B cell (primary cell): ENCODE measurements around the gene CDC14A. TPM values are rescaled to one million over a fixed set of nuclear protein-coding genes. Genes with fewer than 3 reads are reported as not detected.

Source experiments
- ATAC-seq: fragments of 200-7000 bp; cut with Tn5 transposase; one replicate; pipeline ENCODE4 v1.10.0; 2021; ENCODE audit warnings: low read depth, mild to moderate bottlenecking, moderate number of reproducible peaks, moderate library complexity
- CTCF ChIA-PET: fragments of 350-600 bp; sonication (Branson Sonifier 250); formaldehyde crosslinking; loops from one replicate; lab custom pipeline; 2021; ENCODE audit warnings: antibody characterized with exemption, inconsistent platforms; lab: Charles Lee
- POLR2A ChIA-PET: fragments of 350-600 bp; sonication (Branson Sonifier 250); formaldehyde crosslinking; loops from one replicate; lab custom pipeline; 2021; ENCODE audit warnings: antibody characterized with exemption; lab: Charles Lee
- DNase-seq: peaks from one replicate; pipeline ENCODE4 v3.0.0; 2013
- H2AFZ ChIP-seq: 2 replicates; pipeline ENCODE4 v1.6.1; 2012; ENCODE audit warnings: mild to moderate bottlenecking, low read depth, low read length; ENCODE audit not compliant: insufficient read depth, poor library complexity, severe bottlenecking
- H3K27ac ChIP-seq, 2 donors: 1 replicate in 1 of 2; 2 replicates in 1 of 2; pipeline ENCODE4 v1.5.1; 2012 to 2013; ENCODE audit warnings: low read length in 2 of 2, mild to moderate bottlenecking in 2 of 2, moderate library complexity in 1 of 2
- H3K27me3 ChIP-seq, 4 experiments: fragments of 200-600 bp in 1 of 4; sonication (generic) in 1 of 4; replicated peaks in 1 of 4; 1 replicate in 2 of 4; 2 replicates in 2 of 4; pipeline versions ENCODE4 v1.6.1 to v1.7.0; 2013 to 2016; ENCODE audit warnings: low read length in 3 of 4, mild to moderate bottlenecking in 2 of 4, mixed read lengths in 1 of 4, moderate library complexity in 1 of 4; ENCODE audit not compliant: insufficient read depth in 4 of 4, control insufficient read depth in 3 of 4; ENCODE audit errors: control extremely low read depth in 1 of 4
- H3K36me3 ChIP-seq, 2 experiments: replicated peaks in 1 of 2; 1 replicate in 1 of 2; 2 replicates in 1 of 2; pipeline versions ENCODE4 v1.6.1 to v1.7.1; 2013; ENCODE audit warnings: low read length in 1 of 2; ENCODE audit not compliant: insufficient read depth in 2 of 2, control insufficient read depth in 1 of 2; ENCODE audit errors: control extremely low read depth in 1 of 2, extremely low read depth in 1 of 2
- H3K4me1 ChIP-seq, 2 donors: fragments of 200-600 bp in 1 of 2; sonication (generic) in 1 of 2; 1 replicate in 1 of 2; 2 replicates in 1 of 2; pipeline versions ENCODE4 v1.5.1 to v1.6.1; 2013 to 2017; ENCODE audit warnings: low read length in 2 of 2; ENCODE audit not compliant: control insufficient read depth in 2 of 2, insufficient read depth in 2 of 2
- H3K4me2 ChIP-seq: replicated peaks from 2 replicates; pipeline ENCODE3; 2012; ENCODE audit warnings: mild to moderate bottlenecking, low read depth, low read length; ENCODE audit not compliant: poor library complexity, severe bottlenecking
- H3K4me3 ChIP-seq, 5 experiments: fragments of 200-600 bp in 1 of 5; sonication (generic) in 1 of 5; 1 replicate in 3 of 5; 2 replicates in 2 of 5; pipeline versions ENCODE4 v1.5.1 to v1.7.0; 2011 to 2016; ENCODE audit warnings: low read length in 4 of 5, mild to moderate bottlenecking in 4 of 5, low read depth in 2 of 5, control low read depth in 1 of 5, moderate library complexity in 1 of 5; ENCODE audit not compliant: insufficient read depth in 1 of 5; ENCODE audit errors: control extremely low read depth in 1 of 5, extremely low read depth in 1 of 5
- H3K79me2 ChIP-seq: fragments of 200-600 bp; sonication (generic); one replicate; pipeline ENCODE4 v1.6.0; 2016; ENCODE audit warnings: low read length; ENCODE audit not compliant: control insufficient read depth, insufficient read depth
- H3K9ac ChIP-seq: fragments of 200-600 bp; sonication (generic); 2 replicates; pipeline ENCODE4 v1.6.1; 2017; ENCODE audit warnings: mild to moderate bottlenecking, low read length, moderate library complexity
- H3K9me3 ChIP-seq, 3 donors: one replicate each; pipeline versions ENCODE4 v1.6.1 to v1.7.1; 2013; ENCODE audit warnings: low read length in 2 of 3; ENCODE audit not compliant: control insufficient read depth in 2 of 3, insufficient read depth in 1 of 3; ENCODE audit errors: control extremely low read depth in 1 of 3
- H4K20me1 ChIP-seq: 2 replicates; pipeline ENCODE4 v1.6.0; 2012; ENCODE audit warnings: mild to moderate bottlenecking, low read length; ENCODE audit not compliant: insufficient read depth, control insufficient read depth, poor library complexity, severe bottlenecking
- H3K27ac Mint-ChIP-seq: one replicate; pipeline ENCODE4 v1.8.0; 2021; ENCODE audit warnings: mixed read lengths
- H3K27me3 Mint-ChIP-seq: one replicate; pipeline ENCODE4 v1.8.0; 2021; ENCODE audit warnings: mixed read lengths
- H3K4me1 Mint-ChIP-seq: one replicate; pipeline ENCODE4 v1.8.0; 2021; ENCODE audit warnings: mixed read lengths
- H3K4me3 Mint-ChIP-seq: one replicate; pipeline ENCODE4 v1.8.0; 2021; ENCODE audit warnings: mixed read lengths
- H3K9me3 Mint-ChIP-seq: one replicate; pipeline ENCODE4 v1.8.0; 2022; ENCODE audit warnings: mixed read lengths; ENCODE audit not compliant: insufficient read depth
- EZH2 ChIP-seq: IDR thresholded peaks from 2 replicates; pipeline ENCODE4 v1.6.1; 2012; ENCODE audit warnings: borderline replicate concordance, low read depth, mild to moderate bottlenecking, moderate library complexity, low read length; ENCODE audit not compliant: insufficient read depth, poor library complexity, severe bottlenecking
- WGBS: methylation state at CpG from one replicate; pipeline ENCODE4 v1.1.5; 2013; ENCODE audit warnings: missing lambda C conversion rate; ENCODE audit not compliant: insufficient coverage; 5-methylcytosine and 5-hydroxymethylcytosine counted together
- intact Hi-C: fragments of 100-400 bp; cut with micrococcal nuclease; formaldehyde crosslinking; loops from one replicate; pipeline ENCODE4 v1.10.0; 2022
- polyA plus RNA-seq: library from polyadenylated mRNA; depleted of rRNA; stranded (reverse); fragments of >200 nt; gene quantifications from 2 replicates; pipeline ENCODE4 v1.2.3, GENCODE V29; 2012
- total RNA-seq, 2 donors: library from RNA; stranded (reverse); fragments of 120-200 nt in 1 of 2; gene quantifications; 1 replicate in 1 of 2; 2 replicates in 1 of 2; pipeline versions ENCODE4 v1.2.3 to v1.2.4, GENCODE V29; 2013 to 2022
- TF ChIP-seq, protein P1 (sequence below): fragments of 200-600 bp; IDR thresholded peaks from one replicate; pipeline ENCODE4 v1.8.0; 2022; ENCODE audit warnings: antibody characterized with exemption, mild to moderate bottlenecking

The CDC14A gene
- total and polyA plus RNA-seq, 2 donors (not counting 1 experiment from before 2014, with no cell fraction given): 6.1 to 41.7 TPM

DNA sequence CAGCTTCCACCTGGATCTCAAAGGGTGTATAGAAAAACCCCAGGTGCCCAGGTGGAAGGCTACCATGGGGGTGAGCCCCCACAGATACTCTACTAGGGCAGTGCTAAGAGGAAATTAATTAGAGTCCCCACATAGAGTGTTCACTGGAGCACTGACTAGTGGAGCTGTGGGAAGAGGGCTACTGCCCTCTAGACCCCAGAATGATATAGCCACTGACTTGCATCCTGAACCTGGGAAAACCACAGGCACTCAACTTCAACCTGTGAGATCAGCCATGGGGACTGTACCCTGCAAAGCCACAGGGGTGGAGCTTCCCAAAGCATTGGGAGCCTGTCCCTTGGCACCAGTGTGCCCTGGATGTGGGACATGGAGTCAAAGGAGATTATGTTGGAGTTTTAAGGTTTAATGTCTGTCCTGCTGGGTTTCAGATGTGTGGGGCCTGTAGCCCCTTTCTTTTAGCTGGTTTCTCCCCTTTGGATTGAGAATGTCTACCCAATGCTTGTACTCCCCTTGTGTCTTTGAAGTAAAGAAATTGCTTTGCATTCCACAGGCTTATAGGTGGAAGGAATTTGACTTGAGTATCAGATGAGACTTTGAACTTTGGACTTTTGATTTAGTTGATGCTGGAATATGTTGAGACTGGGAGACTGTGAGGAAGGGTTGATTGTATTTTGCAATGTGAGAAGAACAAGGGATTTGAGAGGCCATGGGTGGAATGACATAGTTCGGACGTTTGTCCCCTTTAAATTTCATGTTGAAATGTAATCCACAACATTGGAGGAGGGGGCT is 31.8 kb upstream of the CDC14A start:
- WGBS: 100% methylated on average over 2 of the region's 2 CpGs
- TF ChIP-seq EZH2: no peak
- TF ChIP-seq, protein P1, sequence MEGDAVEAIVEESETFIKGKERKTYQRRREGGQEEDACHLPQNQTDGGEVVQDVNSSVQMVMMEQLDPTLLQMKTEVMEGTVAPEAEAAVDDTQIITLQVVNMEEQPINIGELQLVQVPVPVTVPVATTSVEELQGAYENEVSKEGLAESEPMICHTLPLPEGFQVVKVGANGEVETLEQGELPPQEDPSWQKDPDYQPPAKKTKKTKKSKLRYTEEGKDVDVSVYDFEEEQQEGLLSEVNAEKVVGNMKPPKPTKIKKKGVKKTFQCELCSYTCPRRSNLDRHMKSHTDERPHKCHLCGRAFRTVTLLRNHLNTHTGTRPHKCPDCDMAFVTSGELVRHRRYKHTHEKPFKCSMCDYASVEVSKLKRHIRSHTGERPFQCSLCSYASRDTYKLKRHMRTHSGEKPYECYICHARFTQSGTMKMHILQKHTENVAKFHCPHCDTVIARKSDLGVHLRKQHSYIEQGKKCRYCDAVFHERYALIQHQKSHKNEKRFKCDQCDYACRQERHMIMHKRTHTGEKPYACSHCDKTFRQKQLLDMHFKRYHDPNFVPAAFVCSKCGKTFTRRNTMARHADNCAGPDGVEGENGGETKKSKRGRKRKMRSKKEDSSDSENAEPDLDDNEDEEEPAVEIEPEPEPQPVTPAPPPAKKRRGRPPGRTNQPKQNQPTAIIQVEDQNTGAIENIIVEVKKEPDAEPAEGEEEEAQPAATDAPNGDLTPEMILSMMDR: no peak
- Histone ChIP-seq H3K27me3 (no peaks in the 10 kb centered on the region), H3K9ac (no peak overlapping the region), H3K9me3 (peaks cover 6 to 24% (median 24%) of the 10 kb centered on the region in 3 donors), H3K79me2 (no peaks in the 10 kb centered on the region), H3K4me2 (no peak overlapping the region), H3K36me3 (no peaks in the 10 kb centered on the region), H2AFZ (no peak overlapping the region), H4K20me1 (no peaks in the 10 kb centered on the region), H3K4me1 (no peaks in the 10 kb centered on the region), H3K27ac (no peak overlapping the region), H3K4me3 (no peak overlapping the region)
- Mint-ChIP-seq H3K27me3 (no peaks in the 10 kb centered on the region), H3K4me3 (no peak overlapping the region), H3K27ac (no peak overlapping the region), H3K9me3 (peaks cover 8% of the 10 kb centered on the region), H3K4me1 (no peaks in the 10 kb centered on the region)
- ChIA-PET CTCF (no interaction called here), POLR2A (no interaction called here)
- ATAC-seq: no peak
- DNase-seq: no peak
- intact Hi-C loops: no loop called here

DNA sequence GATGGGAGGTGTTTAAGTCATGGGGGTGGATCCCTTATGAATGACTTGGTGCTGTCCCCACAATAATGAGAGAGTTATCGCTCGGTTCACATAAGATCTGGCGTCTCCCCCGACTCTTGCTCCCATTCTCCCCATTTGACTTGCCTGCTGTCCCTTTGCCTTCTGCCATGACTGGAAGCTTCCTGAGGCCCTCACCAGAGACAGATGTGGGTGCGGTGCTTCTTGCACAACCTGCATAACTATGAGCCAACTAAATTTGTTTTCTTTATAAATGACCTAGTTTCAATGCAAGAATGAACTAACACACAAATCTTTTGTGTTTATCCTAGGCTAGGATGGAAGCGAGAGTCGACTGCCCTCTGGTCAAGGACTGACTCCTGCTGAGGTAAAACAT is 31.2 kb upstream of the CDC14A start:
- Histone ChIP-seq H3K9ac (no peak overlapping the region), H3K36me3 (no peaks in the 10 kb centered on the region), H3K4me1 (no peaks in the 10 kb centered on the region), H3K79me2 (no peaks in the 10 kb centered on the region), H3K9me3 (peaks cover 6 to 18% (median 18%) of the 10 kb centered on the region in 3 donors), H3K27ac (no peak overlapping the region), H4K20me1 (no peaks in the 10 kb centered on the region), H3K4me2 (no peak overlapping the region), H3K27me3 (no peaks in the 10 kb centered on the region), H3K4me3 (no peak overlapping the region), H2AFZ (no peak overlapping the region)
- ChIA-PET POLR2A (no interaction called here), CTCF (no interaction called here)
- Mint-ChIP-seq H3K4me1 (no peaks in the 10 kb centered on the region), H3K9me3 (peaks cover 8% of the 10 kb centered on the region), H3K27ac (no peak overlapping the region), H3K4me3 (no peak overlapping the region), H3K27me3 (no peaks in the 10 kb centered on the region)
- DNase-seq (no peak), ATAC-seq (no peak)
- TF ChIP-seq EZH2: no peak
- TF ChIP-seq, protein P1: no peak
- WGBS: 98% methylated on average over 7 of the region's 7 CpGs
- intact Hi-C loops: no loop called here
